Measurements from ENCODE around the gene SLC4A1AP.

Gene SLC4A1AP

DNA sequence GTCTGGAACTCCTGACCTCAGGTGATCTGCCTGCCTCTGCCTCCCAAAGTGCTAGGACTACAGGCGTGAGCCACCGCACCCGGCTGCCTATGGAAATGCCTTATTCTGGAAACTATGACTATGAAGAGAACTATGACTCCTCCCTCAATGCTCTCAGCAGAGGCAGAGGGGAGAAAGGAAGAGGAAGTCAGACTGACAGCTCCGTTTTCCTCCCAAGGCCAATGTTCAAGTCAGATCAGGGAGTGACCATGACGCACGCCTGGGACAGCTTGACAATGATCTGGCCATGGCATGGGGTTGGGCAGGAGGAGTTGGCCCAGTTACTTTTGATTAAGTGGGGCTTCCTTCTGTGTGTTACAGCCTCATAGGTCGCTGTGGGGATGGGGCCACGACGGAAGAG is 63.6 kb downstream of the SLC4A1AP start:
- Histone ChIP-seq H3K4me3 (ENCODE audit: low read length) (no peak overlapping the region), H3K9me3 (ENCODE audit: insufficient read depth, low read depth, low read length) (no peaks in the 10 kb centered on the region), H3K9ac (ENCODE audit: low read depth, low read length) (no peak overlapping the region), H3K27ac (ENCODE audit: low read length) (no peak overlapping the region), H3K27me3 (ENCODE audit: insufficient read depth, low read length) (no peaks in the 10 kb centered on the region), H3K4me1 (ENCODE audit: insufficient read depth, low read length) (peaks cover 22% of the 10 kb centered on the region), H3K36me3 (ENCODE audit: insufficient read depth, low read depth, low read length) (no peaks in the 10 kb centered on the region)

DNA sequence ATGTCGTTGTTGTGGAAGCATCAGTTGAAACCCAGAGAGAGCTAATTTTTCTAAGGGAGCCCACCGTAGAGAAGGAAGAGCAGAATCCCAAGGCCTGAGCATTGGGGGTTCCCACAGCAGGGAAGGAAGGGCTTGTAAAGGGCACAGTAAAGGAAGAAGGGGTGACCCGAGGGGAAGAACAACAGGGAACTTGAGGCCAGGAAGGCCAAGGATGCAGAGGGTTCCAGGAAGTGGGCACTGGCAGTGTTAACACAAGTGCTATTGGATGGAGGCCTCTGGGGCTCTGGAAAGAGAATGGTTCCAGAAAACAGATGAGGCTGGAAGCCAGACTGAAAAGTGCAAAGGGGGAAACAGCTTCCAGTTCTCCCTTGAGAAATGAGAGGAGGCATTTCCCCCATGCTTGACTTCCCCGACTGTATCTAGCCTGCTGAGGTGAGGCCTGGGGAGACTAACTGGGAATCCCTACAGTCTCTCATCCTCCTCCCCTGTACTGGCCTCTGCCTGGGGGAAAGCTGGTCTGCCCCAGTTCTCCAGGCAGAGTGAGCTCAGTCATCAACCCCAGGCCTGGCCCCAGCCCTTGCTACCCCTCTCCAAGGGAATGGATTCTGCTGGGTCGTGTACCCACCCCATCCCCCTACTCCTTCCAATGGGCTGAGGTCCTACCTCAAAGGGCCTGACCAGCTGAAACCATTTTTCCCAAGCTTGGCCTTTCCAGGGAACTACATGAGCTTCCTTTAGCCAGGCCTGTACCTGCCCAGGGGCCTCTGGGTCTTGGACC is 64.6 kb downstream of the SLC4A1AP start:
- Histone ChIP-seq H3K4me3 (ENCODE audit: low read length) (no peak overlapping the region), H3K36me3 (ENCODE audit: insufficient read depth, low read depth, low read length) (no peaks in the 10 kb centered on the region), H3K27me3 (ENCODE audit: insufficient read depth, low read length) (no peaks in the 10 kb centered on the region), H3K4me1 (ENCODE audit: insufficient read depth, low read length) (peaks cover 22% of the 10 kb centered on the region), H3K9ac (ENCODE audit: low read depth, low read length) (no peak overlapping the region), H3K27ac (ENCODE audit: low read length) (no peak overlapping the region), H3K9me3 (ENCODE audit: insufficient read depth, low read depth, low read length) (no peaks in the 10 kb centered on the region)

DNA sequence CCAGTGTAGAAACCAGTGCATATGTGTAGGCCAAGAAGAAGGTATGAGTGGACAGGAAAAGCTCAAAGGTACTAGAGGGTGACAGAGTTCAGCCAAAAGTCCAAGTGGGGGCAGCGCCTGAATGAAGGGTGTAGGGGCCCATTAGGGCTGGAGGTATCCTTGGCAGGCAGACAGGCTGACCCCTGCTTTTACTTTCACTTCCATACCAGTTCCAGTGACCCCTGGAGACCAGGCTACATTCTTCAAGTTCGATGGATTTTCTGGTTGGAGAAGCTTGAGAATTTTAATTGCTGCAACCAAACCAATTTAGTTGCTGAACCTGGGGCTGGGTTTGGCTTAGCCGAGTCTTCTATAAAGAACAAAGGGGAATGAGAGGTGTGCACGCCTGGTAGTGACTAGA is 65.5 kb downstream of the SLC4A1AP start:
- H3K4me3 ChIP-seq (ENCODE audit: low read length), result no peak overlapping the region
- no peaks in the 10 kb centered on the region for H3K27me3 ChIP-seq (ENCODE audit: insufficient read depth, low read length)
- H3K36me3 ChIP-seq (ENCODE audit: insufficient read depth, low read depth, low read length), result no peaks in the 10 kb centered on the region
- no peak overlapping the region for H3K9ac ChIP-seq (ENCODE audit: low read depth, low read length)
- no peak overlapping the region for H3K27ac ChIP-seq (ENCODE audit: low read length)
- peaks cover 13% of the 10 kb centered on the region for H3K4me1 ChIP-seq (ENCODE audit: insufficient read depth, low read length)
- no peaks in the 10 kb centered on the region for H3K9me3 ChIP-seq (ENCODE audit: insufficient read depth, low read depth, low read length)

GRCh38 chr2:27729614-27730013 is 65.9 kb downstream of the SLC4A1AP start:
- no peaks in the 10 kb centered on the region for H3K9me3 ChIP-seq (ENCODE audit: insufficient read depth, low read depth, low read length)

DNA sequence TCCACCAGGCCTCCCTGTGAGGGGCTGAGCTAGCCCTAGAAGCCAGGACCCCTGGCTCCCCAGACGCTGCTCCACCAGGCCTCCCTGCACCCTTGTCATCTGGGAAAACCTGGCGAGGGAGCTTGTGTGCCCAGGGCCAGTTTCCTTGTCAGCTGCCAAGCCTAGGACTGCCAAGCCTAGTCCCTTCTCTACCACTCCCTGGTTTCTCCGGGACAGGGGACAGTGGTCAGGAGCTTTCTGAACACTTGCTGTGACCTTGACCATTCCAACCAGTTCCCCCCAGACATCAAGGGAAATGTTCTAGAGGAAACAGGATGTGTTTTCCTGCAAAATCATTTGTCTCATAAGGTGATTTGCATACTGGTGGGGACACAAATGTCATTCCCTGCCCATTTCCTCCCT is 66.6 kb downstream of the SLC4A1AP start:
- Histone ChIP-seq H3K27ac (ENCODE audit: low read length) (no peak overlapping the region), H3K9ac (ENCODE audit: low read depth, low read length) (no peak overlapping the region), H3K4me3 (ENCODE audit: low read length) (no peak overlapping the region)

More at GRCh38 chr2:27729614-27730013, 65.9 kb downstream of the SLC4A1AP start:
- H3K27me3 ChIP-seq (ENCODE audit: insufficient read depth, low read length), result no peaks in the 10 kb centered on the region
- no peak overlapping the region for H3K27ac ChIP-seq (ENCODE audit: low read length)
- H3K36me3 ChIP-seq (ENCODE audit: insufficient read depth, low read depth, low read length), result no peaks in the 10 kb centered on the region
- H3K4me3 ChIP-seq (ENCODE audit: low read length), result no peak overlapping the region
- no peak overlapping the region for H3K9ac ChIP-seq (ENCODE audit: low read depth, low read length)
- peaks cover 9% of the 10 kb centered on the region; the same call in 1 of the 2 replicates for H3K4me1 ChIP-seq (ENCODE audit: insufficient read depth, low read length)

DNA sequence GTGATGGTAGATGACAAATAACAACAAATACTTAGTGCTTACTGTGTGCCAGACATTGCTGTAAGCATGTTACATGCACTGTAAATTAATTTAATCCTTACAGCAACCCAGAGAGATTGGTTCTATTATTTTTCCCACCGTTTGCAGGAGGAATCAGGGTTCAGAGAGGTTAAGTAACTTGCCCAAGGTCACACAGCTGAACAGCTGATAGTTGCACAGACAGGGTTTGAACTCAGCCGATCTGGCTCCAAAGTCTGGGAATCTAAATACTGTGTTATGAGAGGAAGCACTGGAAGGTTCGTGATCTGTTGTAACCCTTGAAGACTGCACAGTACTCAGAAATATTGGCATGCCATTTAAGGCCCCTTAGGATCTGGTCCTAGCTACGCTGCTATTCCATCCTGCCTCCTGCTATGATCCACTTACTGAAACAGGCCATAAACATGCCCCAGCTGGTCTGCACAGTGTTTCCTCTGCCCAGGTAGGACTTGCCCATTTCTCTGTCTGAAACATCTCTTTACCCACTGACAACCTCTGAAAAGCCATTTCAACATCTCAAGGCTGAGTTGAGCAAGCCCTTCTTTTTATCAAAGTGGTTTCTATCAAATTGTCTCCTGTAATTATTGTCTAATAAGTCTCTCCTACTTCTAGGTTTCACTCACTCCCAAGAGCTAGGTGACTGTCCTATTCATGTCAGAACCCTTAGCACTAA is 67.4 kb downstream of the SLC4A1AP start:
- Histone ChIP-seq H3K36me3 (ENCODE audit: insufficient read depth, low read depth, low read length) (no peaks in the 10 kb centered on the region), H3K9ac (ENCODE audit: low read depth, low read length) (no peak overlapping the region), H3K4me3 (ENCODE audit: low read length) (no peak overlapping the region), H3K4me1 (ENCODE audit: insufficient read depth, low read length) (peaks cover 3% of the 10 kb centered on the region; the same call in 1 of the 2 replicates), H3K27me3 (ENCODE audit: insufficient read depth, low read length) (no peaks in the 10 kb centered on the region), H3K27ac (ENCODE audit: low read length) (no peak overlapping the region), H3K9me3 (ENCODE audit: insufficient read depth, low read depth, low read length) (no peaks in the 10 kb centered on the region)

More for the DNA sequence above, 66.6 kb downstream of the SLC4A1AP start:
- no peaks in the 10 kb centered on the region for H3K9me3 ChIP-seq (ENCODE audit: insufficient read depth, low read depth, low read length)
- H3K36me3 ChIP-seq (ENCODE audit: insufficient read depth, low read depth, low read length), result no peaks in the 10 kb centered on the region
- H3K27me3 ChIP-seq (ENCODE audit: insufficient read depth, low read length), result no peaks in the 10 kb centered on the region
- peaks cover 6% of the 10 kb centered on the region; the same call in 1 of the 2 replicates for H3K4me1 ChIP-seq (ENCODE audit: insufficient read depth, low read length)

DNA sequence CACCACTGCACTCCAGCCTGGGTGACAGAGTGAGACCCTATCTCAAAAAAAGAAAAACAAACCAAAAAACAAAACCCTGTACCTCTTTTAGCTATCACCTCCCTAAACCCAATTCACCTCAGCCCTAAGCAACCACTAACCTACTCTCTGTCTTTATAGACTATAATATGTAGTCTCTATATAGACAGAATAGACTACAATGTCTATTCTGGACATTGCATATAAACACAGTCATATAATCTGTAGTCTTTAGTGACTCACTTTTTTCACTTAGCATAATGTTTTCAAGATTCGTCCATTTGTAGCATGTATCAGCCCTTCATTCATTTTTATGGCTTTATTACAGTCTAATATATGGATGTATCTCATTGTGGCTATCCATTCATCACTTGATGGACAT is 70.6 kb downstream of the SLC4A1AP start:
- H3K9me3 ChIP-seq (ENCODE audit: insufficient read depth, low read depth, low read length), result no peaks in the 10 kb centered on the region
- H3K4me3 ChIP-seq (ENCODE audit: low read length), result no peak overlapping the region
- no peak overlapping the region for H3K27ac ChIP-seq (ENCODE audit: low read length)
- H3K4me1 ChIP-seq (ENCODE audit: insufficient read depth, low read length), result peaks cover 3% of the 10 kb centered on the region; the same call in 1 of the 2 replicates
- H3K9ac ChIP-seq (ENCODE audit: low read depth, low read length), result no peak overlapping the region
- H3K36me3 ChIP-seq (ENCODE audit: insufficient read depth, low read depth, low read length), result no peaks in the 10 kb centered on the region
- H3K27me3 ChIP-seq (ENCODE audit: insufficient read depth, low read length), result no peaks in the 10 kb centered on the region

- Histone ChIP-seq H3K9me3 (ENCODE audit: insufficient read depth, low read depth, low read length) (no peaks in the 10 kb centered on the region), H3K27me3 (ENCODE audit: insufficient read depth, low read length) (no peaks in the 10 kb centered on the region), H3K36me3 (ENCODE audit: insufficient read depth, low read depth, low read length) (no peaks in the 10 kb centered on the region), H3K27ac (ENCODE audit: low read length) (peak overlapping the region; percentile 82), H3K4me3 (ENCODE audit: low read length) (peak overlapping the region; percentile 80), H3K4me1 (ENCODE audit: insufficient read depth, low read length) (peaks cover 3% of the 10 kb centered on the region; the same call in 1 of the 2 replicates), H3K9ac (ENCODE audit: low read depth, low read length) (peak overlapping the region; percentile 82)
These were observed 71.7 kb downstream of the SLC4A1AP start for GRCh38 chr2:27735263-27735904.

- Histone ChIP-seq H3K27ac (ENCODE audit: low read length) (no peak overlapping the region), H3K4me1 (ENCODE audit: insufficient read depth, low read length) (peaks cover 3% of the 10 kb centered on the region; the same call in 1 of the 2 replicates), H3K9ac (ENCODE audit: low read depth, low read length) (peak overlapping the region; percentile 82; the same call in 1 of the 2 replicates), H3K27me3 (ENCODE audit: insufficient read depth, low read length) (no peaks in the 10 kb centered on the region), H3K36me3 (ENCODE audit: insufficient read depth, low read depth, low read length) (no peaks in the 10 kb centered on the region), H3K4me3 (ENCODE audit: low read length) (peak overlapping the region; percentile 80; the same call in 1 of the 2 replicates), H3K9me3 (ENCODE audit: insufficient read depth, low read depth, low read length) (no peaks in the 10 kb centered on the region)
These were observed 72.6 kb downstream of the SLC4A1AP start for GRCh38 chr2:27736031-27736889.

DNA sequence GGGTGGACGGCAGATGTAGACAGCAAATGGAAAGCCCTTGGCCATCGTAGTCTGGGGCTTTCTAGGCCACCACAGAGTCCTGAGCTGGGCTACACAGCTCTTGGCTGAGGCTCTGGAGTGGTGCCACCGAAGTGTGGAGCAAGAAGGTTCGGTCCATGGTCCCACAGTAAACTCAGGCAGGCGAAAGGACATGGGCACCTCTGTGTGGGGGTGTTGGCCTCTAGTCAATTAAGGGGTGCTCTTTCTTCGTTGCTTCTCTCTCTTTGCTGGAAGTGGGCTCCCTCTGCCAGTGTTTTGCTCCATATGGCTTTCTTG is 73.2 kb downstream of the SLC4A1AP start:
- no peaks in the 10 kb centered on the region for H3K27me3 ChIP-seq (ENCODE audit: insufficient read depth, low read length)
- no peaks in the 10 kb centered on the region for H3K9me3 ChIP-seq (ENCODE audit: insufficient read depth, low read depth, low read length)
- no peak overlapping the region for H3K27ac ChIP-seq (ENCODE audit: low read length)
- H3K9ac ChIP-seq (ENCODE audit: low read depth, low read length), result no peak overlapping the region
- no peak overlapping the region for H3K4me3 ChIP-seq (ENCODE audit: low read length)
- no peaks in the 10 kb centered on the region for H3K36me3 ChIP-seq (ENCODE audit: insufficient read depth, low read depth, low read length)
- peaks cover 3% of the 10 kb centered on the region; the same call in 1 of the 2 replicates for H3K4me1 ChIP-seq (ENCODE audit: insufficient read depth, low read length)

Measured in iPS-20b (cell line).